Brain microvascular endothelial cell (primary cell): ENCODE measurements around the gene YIF1A.
A peak's percentile ranks its signal among the peaks of the same experiment; 100 is the strongest.

Source experiments
- DNase-seq: peaks from one replicate; pipeline ENCODE4 v3.0.0-alpha.2; 2020
- H3K27ac ChIP-seq: fragments of 250-450 bp; sonication (Bioruptor Pico); 2 replicates; pipeline ENCODE4 v1.5.1; 2020; ENCODE audit warnings: mild to moderate bottlenecking, moderate library complexity
- H3K27me3 ChIP-seq: fragments of 250-450 bp; sonication (Bioruptor Pico); replicated peaks from 2 replicates; pipeline ENCODE4 v1.5.1; 2020; ENCODE audit warnings: mild to moderate bottlenecking
- H3K36me3 ChIP-seq: fragments of 250-450 bp; sonication (Bioruptor Pico); replicated peaks from 2 replicates; pipeline ENCODE4 v1.5.1; 2020; ENCODE audit warnings: mild to moderate bottlenecking
- H3K4me3 ChIP-seq: 2 replicates; pipeline ENCODE4 v1.5.1; 2011; ENCODE audit warnings: low read depth, mild to moderate bottlenecking, control low read depth, low read length, moderate library complexity
- CTCF ChIP-seq: IDR thresholded peaks from 2 replicates; pipeline ENCODE4 v1.5.1; 2011; ENCODE audit warnings: low read depth, mild to moderate bottlenecking, moderate library complexity, low read length, control low read depth, inconsistent platforms; ENCODE audit errors: missing control alignments
- in situ Hi-C: cut with HindIII; loops from 2 replicates; pipeline ENCODE4 v1.10.0; 2017; ENCODE audit warnings: low sequenced_read_pairs, low pct_ligation_motif_present

The YIF1A gene

GRCh38 chr11:66284526-66285078 lies 4.3 kb downstream of the YIF1A start:
- Histone ChIP-seq H3K36me3 (peaks cover 15% of the 10 kb centered on the region), H3K27me3 (no peaks in the 10 kb centered on the region), H3K4me3 (no peak overlapping the region), H3K27ac (no peak overlapping the region)
- no peak for DNase-seq
- in situ Hi-C loops: no loop called here
- TF ChIP-seq CTCF: no peak

GRCh38 chr11:66283461-66284105 lies 5.4 kb downstream of the YIF1A start:
- in situ Hi-C loops: no loop called here
- Histone ChIP-seq H3K27ac (no peak overlapping the region), H3K4me3 (no peak overlapping the region), H3K27me3 (no peaks in the 10 kb centered on the region), H3K36me3 (peaks cover 15% of the 10 kb centered on the region)
- no peak for DNase-seq
- peak; percentile 36 for TF ChIP-seq CTCF

GRCh38 chr11:66282468-66283455 lies 6.2 kb downstream of the YIF1A start:
- H3K27ac ChIP-seq: no peak overlapping the region
- in situ Hi-C loops: no loop called here

GRCh38 chr11:66281776-66282467 lies 7.0 kb downstream of the YIF1A start:
- DNase-seq: no peak
- TF ChIP-seq CTCF: no peak
- Histone ChIP-seq H3K27ac (no peak overlapping the region), H3K27me3 (no peaks in the 10 kb centered on the region), H3K36me3 (peaks cover 12% of the 10 kb centered on the region), H3K4me3 (no peak overlapping the region)
- in situ Hi-C loops: no loop called here

More at GRCh38 chr11:66282468-66283455, 6.2 kb downstream of the YIF1A start:
- DNase-seq: peak; percentile 94
- peaks cover 15% of the 10 kb centered on the region for H3K36me3 ChIP-seq
- no peak overlapping the region for H3K4me3 ChIP-seq
- TF ChIP-seq CTCF: peak; percentile 96
- no peaks in the 10 kb centered on the region for H3K27me3 ChIP-seq

GRCh38 chr11:66281001-66281400 lies 7.9 kb downstream of the YIF1A start:
- H3K27me3 ChIP-seq: no peaks in the 10 kb centered on the region
- H3K36me3 ChIP-seq: peaks cover 8% of the 10 kb centered on the region
- no peak for TF ChIP-seq CTCF
- H3K27ac ChIP-seq: no peak overlapping the region
- H3K4me3 ChIP-seq: no peak overlapping the region
- no peak for DNase-seq
- in situ Hi-C loops: no loop called here
